Measurements from ENCODE around the gene MAGEF1. TPM values are rescaled to one million over a fixed set of nuclear protein-coding genes. Genes with fewer than 3 reads are reported as not detected.

Gene MAGEF1
- total and polyA plus RNA-seq, 2 of the 13 experiments (the other 11 are each of a cell fraction or from before 2014, with no cell fraction given): 26.0 to 62.4 TPM

DNA sequence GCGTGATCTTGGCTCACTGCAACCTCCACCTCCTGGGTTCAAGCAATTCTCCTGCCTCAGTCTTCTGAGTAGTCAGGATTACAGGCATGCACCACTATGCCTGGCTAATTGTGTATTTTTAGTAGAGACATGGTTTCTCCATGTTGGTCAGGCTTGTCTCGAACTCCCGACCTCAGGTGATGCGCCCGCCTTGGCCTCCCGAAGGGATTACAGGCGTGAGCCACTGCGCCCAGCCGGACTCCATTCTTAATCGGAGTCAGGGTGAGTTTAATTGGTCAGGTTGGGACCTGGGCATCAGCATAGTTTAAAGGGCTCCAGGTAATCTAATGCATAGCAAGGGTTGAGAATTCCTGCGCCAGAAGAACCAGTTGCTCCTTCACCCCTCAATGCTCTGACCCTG lies 29.2 kb downstream of the MAGEF1 start:
- peaks cover 7 to 12% of the 10 kb centered on the region in 2 experiments; a peak in 3 of 5 replicates for H3K27me3 ChIP-seq (ENCODE audit: control insufficient read depth in 1 of 2, insufficient read depth in 2 of 2, low read length in 2 of 2)
- peaks cover 36% of the 10 kb centered on the region for H3K4me1 ChIP-seq (ENCODE audit: insufficient read depth, low read length)
- no peak overlapping the region for H3K9ac ChIP-seq (ENCODE audit: insufficient read depth, low read depth, low read length)
- intact Hi-C loops (cut with micrococcal nuclease; ENCODE audit: unreplicated experiment): no loop called here
- H2AFZ ChIP-seq (ENCODE audit: low read length): no peak overlapping the region
- WGBS (ENCODE audit: low lambda C conversion rate): 78% methylated on average over 10 of the region's 11 CpGs
- no peaks in the 10 kb centered on the region for H3K36me3 ChIP-seq (replicated peaks in 1 of 2; ENCODE audit: control insufficient read depth in 1 of 2, insufficient read depth in 2 of 2, low read length in 2 of 2)
- CTCF ChIA-PET (ENCODE audit: low intra/inter-chr PET ratio, low total read pairs): no interaction called here
- DNase-seq (ENCODE audit: low spot score) (no peak), ATAC-seq (no peak), FAIRE-seq (no peak)
- in situ Hi-C loops (cut with HindIII; ENCODE audit: extremely low pct_ligation_motif_present, low pct_unique_long_range_greater_than_20kb): no loop called here
- H3K4me2 ChIP-seq (ENCODE audit: low read depth, low read length): no peak overlapping the region
- H3K9me3 ChIP-seq (ENCODE audit: low read length): no peaks in the 10 kb centered on the region
- no peak overlapping the region for H3K4me3 ChIP-seq (replicated peaks in 1 of 3; ENCODE audit: insufficient read depth in 1 of 3, low read depth in 2 of 3, low read length in 3 of 3)
- POLR2A ChIA-PET: no interaction called here
- BruUV-seq (replicated peaks): no TSS peak
- H3K27ac ChIP-seq (ENCODE audit: extremely low read length, insufficient read depth, low read length): no peak overlapping the region
- H3K79me2 ChIP-seq (ENCODE audit: insufficient read depth, low read length): no peaks in the 10 kb centered on the region
- no peak for TF ChIP-seq CCAR2 (optimal IDR thresholded peaks at IDR 0.05; ENCODE audit: low read depth, low read length)
- TF ChIP-seq SRY (CRISPR knock-in tag; IDR thresholded peaks at IDR 0.05): no peak
- no peak for TF ChIP-seq TBL1XR1 (IDR thresholded peaks at IDR 0.05; ENCODE audit: borderline replicate concordance, low read length, partially characterized antibody)
- TF ChIP-seq, protein P1, sequence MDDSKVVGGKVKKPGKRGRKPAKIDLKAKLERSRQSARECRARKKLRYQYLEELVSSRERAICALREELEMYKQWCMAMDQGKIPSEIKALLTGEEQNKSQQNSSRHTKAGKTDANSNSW (CRISPR knock-in tag; IDR thresholded peaks at IDR 0.05; ENCODE audit: borderline replicate concordance): no peak
- TF ChIP-seq, protein P2, sequence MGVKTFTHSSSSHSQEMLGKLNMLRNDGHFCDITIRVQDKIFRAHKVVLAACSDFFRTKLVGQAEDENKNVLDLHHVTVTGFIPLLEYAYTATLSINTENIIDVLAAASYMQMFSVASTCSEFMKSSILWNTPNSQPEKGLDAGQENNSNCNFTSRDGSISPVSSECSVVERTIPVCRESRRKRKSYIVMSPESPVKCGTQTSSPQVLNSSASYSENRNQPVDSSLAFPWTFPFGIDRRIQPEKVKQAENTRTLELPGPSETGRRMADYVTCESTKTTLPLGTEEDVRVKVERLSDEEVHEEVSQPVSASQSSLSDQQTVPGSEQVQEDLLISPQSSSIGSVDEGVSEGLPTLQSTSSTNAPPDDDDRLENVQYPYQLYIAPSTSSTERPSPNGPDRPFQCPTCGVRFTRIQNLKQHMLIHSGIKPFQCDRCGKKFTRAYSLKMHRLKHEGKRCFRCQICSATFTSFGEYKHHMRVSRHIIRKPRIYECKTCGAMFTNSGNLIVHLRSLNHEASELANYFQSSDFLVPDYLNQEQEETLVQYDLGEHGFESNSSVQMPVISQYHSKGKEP (CRISPR knock-in tag; IDR thresholded peaks at IDR 0.05): no peak
- no peak for TF ChIP-seq SMARCC2 (IDR thresholded peaks at IDR 0.05)
- TF ChIP-seq, protein P3, sequence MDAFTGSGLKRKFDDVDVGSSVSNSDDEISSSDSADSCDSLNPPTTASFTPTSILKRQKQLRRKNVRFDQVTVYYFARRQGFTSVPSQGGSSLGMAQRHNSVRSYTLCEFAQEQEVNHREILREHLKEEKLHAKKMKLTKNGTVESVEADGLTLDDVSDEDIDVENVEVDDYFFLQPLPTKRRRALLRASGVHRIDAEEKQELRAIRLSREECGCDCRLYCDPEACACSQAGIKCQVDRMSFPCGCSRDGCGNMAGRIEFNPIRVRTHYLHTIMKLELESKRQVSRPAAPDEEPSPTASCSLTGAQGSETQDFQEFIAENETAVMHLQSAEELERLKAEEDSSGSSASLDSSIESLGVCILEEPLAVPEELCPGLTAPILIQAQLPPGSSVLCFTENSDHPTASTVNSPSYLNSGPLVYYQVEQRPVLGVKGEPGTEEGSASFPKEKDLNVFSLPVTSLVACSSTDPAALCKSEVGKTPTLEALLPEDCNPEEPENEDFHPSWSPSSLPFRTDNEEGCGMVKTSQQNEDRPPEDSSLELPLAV (CRISPR knock-in tag; conservative IDR thresholded peaks at IDR 0.05; ENCODE audit: low read depth): no peak
- TF ChIP-seq, protein P4, sequence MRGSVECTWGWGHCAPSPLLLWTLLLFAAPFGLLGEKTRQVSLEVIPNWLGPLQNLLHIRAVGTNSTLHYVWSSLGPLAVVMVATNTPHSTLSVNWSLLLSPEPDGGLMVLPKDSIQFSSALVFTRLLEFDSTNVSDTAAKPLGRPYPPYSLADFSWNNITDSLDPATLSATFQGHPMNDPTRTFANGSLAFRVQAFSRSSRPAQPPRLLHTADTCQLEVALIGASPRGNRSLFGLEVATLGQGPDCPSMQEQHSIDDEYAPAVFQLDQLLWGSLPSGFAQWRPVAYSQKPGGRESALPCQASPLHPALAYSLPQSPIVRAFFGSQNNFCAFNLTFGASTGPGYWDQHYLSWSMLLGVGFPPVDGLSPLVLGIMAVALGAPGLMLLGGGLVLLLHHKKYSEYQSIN (CRISPR knock-in tag; IDR thresholded peaks at IDR 0.05; ENCODE audit: borderline replicate concordance): no peak
- TF ChIP-seq ELF1 (CRISPR knock-in tag; IDR thresholded peaks at IDR 0.05): no peak
- no peak for TF ChIP-seq CHD4 (IDR thresholded peaks at IDR 0.05; ENCODE audit: borderline replicate concordance, low read length)
- TF ChIP-seq ZNF101 (CRISPR knock-in tag; IDR thresholded peaks at IDR 0.05; ENCODE audit: borderline replicate concordance, low read depth): no peak
- TF ChIP-seq NFIB (CRISPR knock-in tag; IDR thresholded peaks at IDR 0.05; ENCODE audit: borderline replicate concordance): no peak
- TF ChIP-seq PCBP2 (optimal IDR thresholded peaks at IDR 0.05; ENCODE audit: low read depth, low read length, poor library complexity, severe bottlenecking): no peak
- no peak for TF ChIP-seq FOSL1 (CRISPR knock-in tag; IDR thresholded peaks at IDR 0.05; ENCODE audit: borderline replicate concordance)
- TF ChIP-seq, protein P5, sequence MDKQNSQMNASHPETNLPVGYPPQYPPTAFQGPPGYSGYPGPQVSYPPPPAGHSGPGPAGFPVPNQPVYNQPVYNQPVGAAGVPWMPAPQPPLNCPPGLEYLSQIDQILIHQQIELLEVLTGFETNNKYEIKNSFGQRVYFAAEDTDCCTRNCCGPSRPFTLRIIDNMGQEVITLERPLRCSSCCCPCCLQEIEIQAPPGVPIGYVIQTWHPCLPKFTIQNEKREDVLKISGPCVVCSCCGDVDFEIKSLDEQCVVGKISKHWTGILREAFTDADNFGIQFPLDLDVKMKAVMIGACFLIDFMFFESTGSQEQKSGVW (CRISPR knock-in tag; IDR thresholded peaks at IDR 0.05; ENCODE audit: borderline replicate concordance): no peak
- no peak for TF ChIP-seq NCOA2 (CRISPR knock-in tag; IDR thresholded peaks at IDR 0.05)
- H4K20me1 ChIP-seq (ENCODE audit: insufficient read depth, low read length): no peaks in the 10 kb centered on the region
